NCI-H2196 (cell line): ENCODE data around the gene DLG5.

Experiments
- DNase-seq: peaks from one replicate; lab custom pipeline; 2025; ENCODE audit not compliant: unreplicated experiment; lab: John Stamatoyannopoulos, UW

The DLG5 gene

GRCh38 chr10:77823811-77824542 lies 102.6 kb downstream of the DLG5 start:
- no peak for DNase-seq

- DNase-seq, result no peak
Measured at GRCh38 chr10:77821551-77821950, 105.0 kb downstream of the DLG5 start.

- DNase-seq, result no peak
Measured at GRCh38 chr10:77821036-77821435, 105.5 kb downstream of the DLG5 start.

GRCh38 chr10:77820349-77820748 lies 106.2 kb downstream of the DLG5 start:
- DNase-seq, result no peak

DNA sequence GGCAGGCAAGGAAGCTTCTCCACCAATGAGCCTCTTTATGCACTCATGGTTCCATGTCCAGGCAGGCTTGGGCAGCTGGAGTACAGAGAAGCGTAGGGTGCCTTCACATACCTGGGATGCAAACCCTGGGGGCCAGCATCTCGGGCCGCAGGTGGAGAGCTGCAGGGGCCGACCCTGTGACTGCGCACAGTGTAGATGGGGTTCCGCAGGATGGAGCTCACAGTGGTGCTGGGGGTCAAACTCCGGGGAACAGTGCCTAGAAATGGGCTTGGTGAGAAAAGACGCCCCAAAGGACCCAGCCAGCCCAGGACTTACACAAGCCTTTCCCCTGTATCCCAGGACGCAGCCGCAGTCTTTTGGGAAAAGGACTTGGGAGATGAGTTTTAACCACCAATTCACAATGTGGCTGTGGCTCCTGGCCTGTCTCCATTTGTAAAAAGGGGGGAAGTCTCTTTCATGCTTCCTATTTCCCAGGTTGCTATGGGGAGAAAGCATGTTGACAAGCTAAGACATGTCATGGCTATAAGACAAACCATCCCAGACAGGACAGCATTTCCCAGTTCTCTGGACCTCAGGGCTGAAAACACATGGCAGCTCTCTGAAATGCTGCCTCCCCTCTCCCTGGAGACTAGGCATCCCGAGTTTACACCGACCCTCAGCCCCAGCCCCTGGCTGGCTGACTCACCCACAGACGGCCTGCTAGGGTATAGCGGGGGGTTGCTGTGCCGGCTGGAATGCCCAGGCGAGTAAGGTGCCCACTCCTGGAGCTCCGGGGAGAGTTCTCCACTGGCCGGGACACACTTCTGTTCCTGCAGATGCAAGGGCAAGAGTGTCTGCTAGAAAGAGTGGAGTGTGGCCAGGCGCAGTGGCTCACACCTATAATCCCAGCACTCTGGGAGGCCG lies 107.1 kb downstream of the DLG5 start:
- no peak for DNase-seq

- DNase-seq, result no peak
Measured at GRCh38 chr10:77818378-77818777, 108.2 kb downstream of the DLG5 start.

- no peak for DNase-seq
Measured at GRCh38 chr10:77817541-77817940, 109.0 kb downstream of the DLG5 start.

GRCh38 chr10:77816311-77816710 lies 110.2 kb downstream of the DLG5 start:
- DNase-seq, result no peak

DNA sequence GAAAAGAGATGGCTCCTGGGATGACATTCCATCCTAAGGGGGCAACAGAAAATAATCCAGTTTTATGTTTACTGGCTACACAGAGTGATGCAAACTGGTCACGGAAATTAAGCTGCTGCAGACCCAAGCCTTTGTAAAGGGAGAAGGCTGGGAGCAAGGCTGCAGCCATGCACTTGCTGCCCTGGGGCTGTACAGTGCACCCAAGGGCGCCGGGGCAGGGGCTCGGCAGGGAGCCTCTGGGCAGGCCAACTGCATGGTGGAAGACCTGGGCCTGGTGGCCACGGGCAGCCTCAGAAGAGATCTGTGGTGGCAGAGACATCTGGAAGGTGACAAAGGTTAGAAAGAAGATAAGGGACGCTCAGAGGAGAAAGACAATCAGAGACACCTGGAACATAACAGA lies 113.8 kb downstream of the DLG5 start:
- no peak for DNase-seq

DNA sequence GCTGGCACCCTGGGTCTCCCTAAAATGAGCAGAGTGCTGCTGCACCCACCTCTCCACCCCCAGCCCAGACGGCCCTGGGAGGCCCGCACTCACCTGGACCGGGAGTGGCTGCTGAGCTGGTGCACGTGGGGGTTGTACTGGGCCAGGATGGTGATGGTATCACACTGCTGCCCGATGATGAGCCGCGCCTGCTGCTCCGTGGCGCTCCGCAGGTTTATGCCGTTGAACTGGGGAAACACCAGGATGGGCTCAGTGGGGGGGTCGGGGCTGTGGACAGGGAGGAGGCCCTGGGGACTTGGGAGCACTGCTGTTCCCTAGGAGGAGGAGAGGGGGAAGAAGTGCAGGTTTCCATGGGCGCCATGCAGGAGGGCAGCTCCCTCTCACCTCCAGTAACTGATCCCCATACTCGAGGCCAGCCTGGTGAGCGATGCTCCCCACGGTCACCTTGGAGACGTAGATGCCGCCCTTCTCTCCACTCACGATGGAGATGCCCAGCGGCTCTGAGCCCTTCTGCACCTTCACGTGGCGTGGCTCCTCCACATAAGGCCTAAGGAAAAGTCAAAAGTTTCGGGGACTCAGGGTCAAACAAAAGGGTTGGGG lies 114.6 kb downstream of the DLG5 start:
- no peak for DNase-seq

DNA sequence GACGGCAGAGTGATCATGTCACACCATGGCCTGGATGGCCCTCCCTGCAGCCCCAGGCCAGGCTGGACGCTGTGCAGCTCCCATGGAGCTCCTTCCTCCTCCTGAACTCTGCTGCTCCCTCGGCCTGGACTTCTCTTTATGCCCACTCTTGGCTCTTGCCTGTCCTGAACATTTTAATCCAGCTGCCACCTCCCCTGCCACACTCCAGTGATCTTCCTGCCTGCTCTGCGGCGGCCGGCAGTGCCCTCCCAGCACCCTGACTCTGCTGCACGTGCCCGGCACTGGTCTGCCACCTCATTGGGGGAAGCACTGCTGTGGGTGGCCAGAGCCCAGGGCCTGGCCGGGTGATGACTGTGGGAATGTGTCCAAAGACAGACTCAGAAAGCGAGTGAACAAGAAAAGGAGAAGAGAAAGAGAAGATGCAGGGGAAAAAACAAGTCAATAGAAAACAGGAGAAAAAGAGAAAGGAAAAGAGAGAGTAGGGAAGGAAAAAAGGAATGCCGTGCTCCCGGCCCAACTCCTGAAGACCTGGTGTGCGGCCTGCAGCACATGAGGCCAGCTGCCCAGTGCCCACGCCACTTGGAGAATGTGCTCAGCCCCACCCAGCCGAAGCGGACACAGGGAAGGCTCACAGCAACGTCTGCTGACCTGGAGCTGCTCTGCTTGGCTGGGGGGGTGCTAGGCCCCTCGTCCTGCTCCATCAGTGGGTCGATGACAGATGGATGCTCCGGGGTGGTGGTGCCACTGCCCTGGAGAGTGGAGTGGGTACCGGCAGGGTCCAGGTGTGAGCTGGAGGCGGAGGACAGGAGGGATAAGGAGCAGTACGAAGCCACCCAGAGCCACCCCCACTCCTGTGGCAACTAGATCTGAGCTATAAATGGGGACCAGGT lies 115.9 kb downstream of the DLG5 start:
- DNase-seq, result no peak

- DNase-seq, result no peak
Measured at GRCh38 chr10:77809336-77809735, 117.2 kb downstream of the DLG5 start.

DNA sequence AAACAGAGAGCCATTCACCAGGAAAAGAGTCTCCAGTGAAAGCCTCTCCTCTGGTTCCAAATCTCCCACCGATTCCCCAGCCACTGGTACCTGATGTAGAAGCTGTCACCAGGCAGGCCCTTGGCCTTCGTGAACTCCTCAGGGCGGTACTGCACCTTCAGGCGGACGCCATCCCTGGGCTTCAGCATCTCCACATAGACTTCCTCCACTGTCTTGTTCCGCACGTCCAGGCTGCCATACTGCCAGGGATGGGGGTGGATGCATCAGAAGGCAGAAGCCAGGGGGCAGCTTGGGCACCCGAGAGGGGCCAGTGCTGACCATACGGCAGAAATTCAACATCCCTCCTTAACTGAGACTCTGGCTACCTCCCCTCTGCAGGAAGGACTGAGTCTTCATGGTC lies 118.8 kb downstream of the DLG5 start:
- no peak for DNase-seq

DNA sequence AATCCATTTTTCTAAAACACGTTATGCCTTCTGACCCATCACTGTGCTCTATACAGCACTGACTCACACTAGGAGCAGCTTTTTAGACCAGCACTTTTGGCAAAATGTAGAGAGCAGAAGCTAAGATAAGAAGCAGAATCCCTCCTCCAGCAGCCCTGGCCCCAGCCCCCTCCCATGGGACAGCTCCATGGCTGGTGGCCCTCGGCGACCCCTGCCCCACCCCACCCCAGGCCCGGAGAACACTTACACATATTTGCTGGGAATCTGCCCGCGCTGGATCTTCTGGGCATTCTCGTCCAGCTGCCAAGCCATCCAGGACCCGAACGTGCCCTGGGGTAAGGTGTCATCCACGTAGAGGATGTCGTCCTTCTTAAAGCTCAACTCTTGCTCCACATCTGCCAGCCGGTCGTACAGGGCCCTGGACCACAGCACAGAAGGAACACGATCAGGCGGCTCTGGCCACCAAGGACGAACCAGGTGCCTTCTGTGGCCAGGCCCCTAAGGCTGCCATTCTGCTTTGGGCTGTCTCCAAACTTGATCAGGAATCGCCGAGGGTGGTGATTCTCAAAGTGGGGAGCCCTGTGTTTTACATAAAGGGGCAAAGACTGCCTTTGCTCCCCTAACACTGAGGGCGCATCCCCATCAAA lies 119.9 kb downstream of the DLG5 start:
- no peak for DNase-seq

- DNase-seq, result no peak
Measured at GRCh38 chr10:77805676-77806075, 120.9 kb downstream of the DLG5 start.

DNA sequence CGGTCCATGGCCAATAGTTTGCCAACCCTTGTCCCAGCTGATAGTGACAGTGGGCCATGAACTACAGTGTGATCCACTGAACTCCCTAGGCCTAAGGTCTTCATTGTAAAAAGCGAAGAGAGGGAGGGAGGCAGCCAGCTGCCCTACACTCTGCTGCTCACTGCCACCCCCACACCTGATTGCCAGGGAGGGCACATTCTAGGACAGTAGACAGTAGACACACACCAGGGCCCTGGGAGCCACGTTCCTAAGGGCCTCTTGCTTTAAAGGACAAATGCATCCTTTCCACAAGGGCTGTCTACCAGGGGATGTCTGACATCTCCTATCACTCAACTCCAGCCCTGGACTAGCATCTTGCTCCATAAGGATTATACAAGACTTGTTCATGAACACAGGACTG lies 122.2 kb downstream of the DLG5 start:
- no peak for DNase-seq

GRCh38 chr10:77801474-77802161 lies 124.9 kb downstream of the DLG5 start:
- no peak for DNase-seq

DNA sequence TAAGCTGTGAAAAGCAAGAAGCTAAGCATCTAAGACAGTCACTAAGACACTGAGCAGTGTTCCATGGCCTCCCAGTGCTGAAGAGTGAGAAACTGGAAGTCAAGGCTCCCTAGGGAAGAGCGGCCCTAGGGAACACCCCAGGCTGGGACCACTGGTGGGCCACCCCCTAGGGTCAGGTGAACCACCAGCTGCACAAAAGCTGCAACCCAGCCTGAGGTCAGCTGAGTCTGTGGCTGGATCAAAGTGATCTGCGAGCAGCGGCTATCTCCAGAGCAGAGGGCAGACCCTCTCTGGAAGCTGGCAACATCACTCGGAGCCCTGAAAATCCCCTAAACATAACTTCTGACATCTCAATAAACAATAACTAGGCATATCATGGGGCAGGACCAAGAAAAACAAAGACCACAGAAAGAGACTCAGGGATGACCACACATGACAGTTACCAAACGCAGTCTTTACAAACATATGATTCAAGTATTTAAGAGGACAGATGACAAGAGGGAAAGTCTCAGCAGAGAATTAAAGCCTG lies 125.8 kb downstream of the DLG5 start:
- no peak for DNase-seq

DNA sequence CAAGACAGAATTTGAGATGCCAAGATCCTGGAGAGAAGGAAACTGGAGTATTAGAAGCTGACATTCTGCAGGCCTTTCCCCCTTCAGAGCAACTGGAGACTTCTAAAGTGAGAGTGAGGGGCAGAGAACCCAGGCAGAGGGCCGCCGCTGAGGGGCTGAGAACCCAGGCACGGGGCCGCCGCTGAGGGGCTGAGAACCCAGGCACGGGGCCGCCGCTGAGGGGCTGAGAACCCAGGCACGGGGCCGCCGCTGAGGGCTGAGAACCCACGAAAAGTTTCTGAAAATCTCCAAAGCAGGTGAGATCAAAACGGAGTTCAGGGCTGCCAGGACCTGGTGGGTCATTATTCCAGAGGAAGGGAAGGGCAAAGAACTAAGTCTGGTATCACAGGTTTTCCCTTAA lies 126.2 kb downstream of the DLG5 start:
- DNase-seq, result no peak

GRCh38 chr10:77799352-77799751 lies 127.2 kb downstream of the DLG5 start:
- DNase-seq, result no peak
